ENCODE data around the gene SSH2. TPM values are rescaled to one million over a fixed set of nuclear protein-coding genes. Genes with fewer than 3 reads are reported as not detected.

The SSH2 gene
- total RNA-seq, 1 experiment from 2014 or later, result 14.6 TPM

DNA sequence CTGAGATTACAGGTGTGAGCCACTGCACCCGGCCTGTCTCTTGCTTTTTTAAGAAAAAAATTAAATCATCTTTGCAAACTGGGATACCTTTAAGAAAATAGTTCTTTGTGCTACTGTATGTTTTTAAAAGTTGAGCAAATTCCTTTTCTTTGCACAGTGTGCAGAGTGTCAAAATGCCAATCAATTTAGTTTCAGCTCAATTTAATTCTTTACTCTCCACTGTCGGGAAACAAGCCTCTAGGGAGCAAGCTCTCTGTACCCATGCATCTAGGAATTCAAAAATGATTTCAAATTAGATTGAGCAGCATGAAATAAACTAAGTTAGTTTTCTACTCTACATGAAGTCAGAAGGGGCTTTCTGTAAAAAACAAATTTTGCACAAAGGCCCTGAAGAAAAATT, 165.8 kb downstream of the SSH2 start:
- H3K9me3 Mint-ChIP-seq, result no peaks in the 10 kb centered on the region; a peak in 1 of 5 replicates
- no peak overlapping the region for H3T11ph ChIP-seq (ENCODE audit: low read length)
- H3K4me3 Mint-ChIP-seq, result no peak overlapping the region
- H3K27me3 ChIP-seq (ENCODE audit: insufficient read depth, low read length), result no peaks in the 10 kb centered on the region
- H3K4ac ChIP-seq (ENCODE audit: low read depth, low read length), result no peak overlapping the region
- H2BK15ac ChIP-seq (ENCODE audit: low read depth, low read length), result no peak overlapping the region
- no peak overlapping the region for H2AK5ac ChIP-seq (ENCODE audit: insufficient read length, low read length)
- H4K91ac ChIP-seq (ENCODE audit: insufficient read length, low read depth, low read length), result no peak overlapping the region
- H3K4me1 ChIP-seq (ENCODE audit: insufficient read depth, low read length), result no peaks in the 10 kb centered on the region
- H3K79me2 ChIP-seq (ENCODE audit: insufficient read depth, low read length), result no peaks in the 10 kb centered on the region
- H3K27ac ChIP-seq (ENCODE audit: insufficient read length, low read depth, low read length), result no peak overlapping the region
- no peak overlapping the region for H2AFZ ChIP-seq (ENCODE audit: low read length)
- H3K9me3 ChIP-seq (ENCODE audit: control insufficient read depth, low read depth, low read length), result no peaks in the 10 kb centered on the region
- H3K79me1 ChIP-seq (ENCODE audit: insufficient read depth, low read depth, low read length, poor library complexity, severe bottlenecking), result no peaks in the 10 kb centered on the region
- no peak overlapping the region for H2BK120ac ChIP-seq (ENCODE audit: low read depth, low read length, poor library complexity, severe bottlenecking)
- no peak overlapping the region for H2BK5ac ChIP-seq (ENCODE audit: insufficient read length, low read length)
- H3K56ac ChIP-seq (ENCODE audit: insufficient read length, low read depth, low read length), result no peak overlapping the region
- H3K27ac Mint-ChIP-seq, result no peak overlapping the region
- peaks cover 18% of the 10 kb centered on the region for H3K27me3 Mint-ChIP-seq (ENCODE audit: low read depth)
- no peak for DNase-seq
- no peak overlapping the region for H4K5ac ChIP-seq (ENCODE audit: insufficient read length, low read depth, low read length)
- H3K14ac ChIP-seq (ENCODE audit: insufficient read depth, low read length), result no peak overlapping the region
- no peak for TF ChIP-seq CTCF (conservative IDR thresholded peaks at IDR 0.05)
- no peak overlapping the region for H2BK12ac ChIP-seq (ENCODE audit: insufficient read length, low read depth, low read length)
- H3K9ac ChIP-seq (ENCODE audit: extremely low read depth, insufficient read length, low read length), result no peak overlapping the region
- WGBS (ENCODE audit: extremely low coverage, insufficient read length, low lambda C conversion rate), result no CpG with 5 or more reads among the region's 2 CpGs
- no peak overlapping the region for H3K4me2 ChIP-seq (ENCODE audit: insufficient read depth, insufficient read length, low read length)
- H3K4me1 Mint-ChIP-seq, result peaks cover 17 to 24% of the 10 kb centered on the region in 2 experiments
- H4K8ac ChIP-seq (replicated peaks; ENCODE audit: insufficient read length, low read depth, low read length), result no peak overlapping the region
- no peak overlapping the region for H3K23ac ChIP-seq (ENCODE audit: insufficient read length, low read depth, low read length)
- peaks cover 13% of the 10 kb centered on the region for H3K23me2 ChIP-seq (ENCODE audit: insufficient read length, low read depth, low read length, poor library complexity, severe bottlenecking)
- H3K18ac ChIP-seq (ENCODE audit: insufficient read length, low read depth, low read length), result no peak overlapping the region
- no peaks in the 10 kb centered on the region for H4K20me1 ChIP-seq (ENCODE audit: control insufficient read depth, insufficient read depth, insufficient read length)
- H2BK20ac ChIP-seq (ENCODE audit: low read depth, low read length, poor library complexity, severe bottlenecking), result no peak overlapping the region
- H3K36me3 Mint-ChIP-seq (ENCODE audit: insufficient read depth in 1 of 3, low read depth in 3 of 3), result no peaks in the 10 kb centered on the region

Data from H9 (cell line).